NOMO-1 treated with dmso at 0.1 percent for 144 hours (cell line): ENCODE measurements around the gene OTOA.
A peak's percentile ranks its signal among the peaks of the same experiment; 100 is the strongest.
"Not testable (repeated sequence)": the region's sequence is repeated elsewhere in the genome, so short reads cannot be mapped to it uniquely, and the experiment has no call there.

Experiments used
- DNase-seq: peaks from one replicate; lab custom pipeline; 2025; ENCODE audit not compliant: unreplicated experiment; lab: John Stamatoyannopoulos, UW

The OTOA gene

GRCh38 chr16:21639493-21639892, 24.3 kb upstream of the OTOA start:
- no peak for DNase-seq

- no peak for DNase-seq
Measured at GRCh38 chr16:21641916-21642315, 21.9 kb upstream of the OTOA start.

GRCh38 chr16:21642861-21643260, 20.9 kb upstream of the OTOA start:
- DNase-seq: peak; percentile 34

GRCh38 chr16:21643785-21644184, 20.0 kb upstream of the OTOA start:
- DNase-seq: no peak

- no peak for DNase-seq
Measured at GRCh38 chr16:21644674-21645073, 19.1 kb upstream of the OTOA start.

- DNase-seq: peak; percentile 68
Measured at GRCh38 chr16:21645261-21645721, 18.5 kb upstream of the OTOA start.

- DNase-seq: no peak
Measured at GRCh38 chr16:21646091-21646490, 17.7 kb upstream of the OTOA start.

GRCh38 chr16:21646721-21647561, 16.8 kb upstream of the OTOA start:
- DNase-seq: no peak

GRCh38 chr16:21647562-21648164, 16.1 kb upstream of the OTOA start:
- DNase-seq: no peak

GRCh38 chr16:21649826-21650406, 13.9 kb upstream of the OTOA start:
- not testable (repeated sequence) for DNase-seq

GRCh38 chr16:21650521-21650920, 13.2 kb upstream of the OTOA start:
- DNase-seq: peak; percentile 80

GRCh38 chr16:21651515-21651914, 12.3 kb upstream of the OTOA start:
- no peak for DNase-seq

- peak; percentile 12 for DNase-seq
Measured at GRCh38 chr16:21652453-21652852, 11.3 kb upstream of the OTOA start, which contains the start of gene IGSF6. IGSF6 (minus strand) TSS chr16:21652608; CDS start chr16:21652598, 10 bp downstream.

- no peak for DNase-seq
Measured at GRCh38 chr16:21653571-21653970, 10.2 kb upstream of the OTOA start.

- DNase-seq: no peak
Measured at GRCh38 chr16:21654466-21654865, 9.3 kb upstream of the OTOA start.

GRCh38 chr16:21654881-21655280, 8.9 kb upstream of the OTOA start:
- no peak for DNase-seq

- peak; percentile 78 for DNase-seq
Measured at GRCh38 chr16:21656795-21657768, 6.7 kb upstream of the OTOA start.

- DNase-seq: no peak
Measured at GRCh38 chr16:21659124-21659523, 4.6 kb upstream of the OTOA start.

- no peak for DNase-seq
Measured at GRCh38 chr16:21664801-21665492, 1.2 kb downstream of the OTOA start.

- DNase-seq: no peak
Measured at GRCh38 chr16:21666772-21667171, 3.0 kb downstream of the OTOA start.
